Measurements from ENCODE around the gene CNKSR2.

GRCh38 chrX:21440911-21441310, 66.7 kb downstream of the CNKSR2 start:
- no peak for TF ChIP-seq CTCF (IDR thresholded peaks at IDR 0.05)
- TF ChIP-seq POLR2A (IDR thresholded peaks at IDR 0.05), result no peak

All from Peyer's patch (tissue), 4 donors.